Adrenal gland (tissue), 12 donors: ENCODE measurements around the gene TSC22D4. TPM values are rescaled to one million over a fixed set of nuclear protein-coding genes. Genes with fewer than 3 reads are reported as not detected.
A peak's percentile ranks its signal among the peaks of the same experiment; 100 is the strongest.

Source experiments
- DNase-seq, 7 donors: peaks; one replicate each; pipeline ENCODE4 v3.0.0-alpha.2; 2019 to 2020
- H3K27ac ChIP-seq, 5 donors: fragments of 200-600 bp; sonication (generic) in 4 of 5; 1 replicate in 3 of 5; 2 replicates in 2 of 5; pipeline versions ENCODE4 v1.5.1 to v1.8.0; 2016 to 2020; ENCODE audit warnings: mild to moderate bottlenecking in 1 of 5
- H3K27me3 ChIP-seq: fragments of 200-600 bp; 2 replicates; pipeline ENCODE4 v1.8.0; 2021
- H3K36me3 ChIP-seq, 2 donors: fragments of 200-600 bp; replicated peaks in 1 of 2; 1 replicate in 1 of 2; 2 replicates in 1 of 2; pipeline versions ENCODE4 v1.5.1 to v1.8.0; 2018 to 2022
- H3K4me1 ChIP-seq, 2 donors: fragments of 200-600 bp; replicated peaks in 1 of 2; 1 replicate in 1 of 2; 2 replicates in 1 of 2; pipeline versions ENCODE4 v1.5.1 to v1.8.0; 2018 to 2021
- H3K4me3 ChIP-seq, 4 donors: fragments of 200-600 bp; sonication (generic) in 3 of 4; one replicate each; pipeline ENCODE4 v1.5.1; 2016 to 2018
- H3K9me3 ChIP-seq, 3 donors: fragments of 200-600 bp; sonication (generic) in 1 of 3; replicated peaks in 1 of 3; 1 replicate in 2 of 3; 2 replicates in 1 of 3; pipeline versions ENCODE4 v1.5.1 to v1.8.0; 2016 to 2021
- POLR2A ChIP-seq, 2 donors: fragments of 450-650 bp; IDR thresholded peaks; one replicate each; pipeline ENCODE4 v1.6.1; 2017; ENCODE audit warnings: antibody characterized with exemption in 2 of 2, mild to moderate bottlenecking in 2 of 2, moderate library complexity in 1 of 2
- WGBS, 4 donors: extraction: QIAGEN DNeasy Blood & Tissue Kit in 2 of 4; methylation state at CpG; one replicate each; pipeline versions ENCODE4 v1.1.5 to v1.1.7; 2013 to 2017; 5-methylcytosine and 5-hydroxymethylcytosine counted together
- intact Hi-C, 2 donors: fragments of 100-400 bp; cut with DNase I; formaldehyde crosslinking; loops; one replicate each; pipeline versions ENCODE4 v1.14.1 to v1.15.0; 2022 to 2023
- polyA plus RNA-seq, 3 donors: library from polyadenylated mRNA; stranded (reverse); fragments of 200-250 nt in 2 of 3; fragments of 350-450 nt in 1 of 3; fragmentation: Illumina TruSeq in 1 of 3; extraction: RNeasy Lipid Tissue Mini Kit (QIAGEN cat#74804) in 1 of 3; gene quantifications; one replicate each; pipeline ENCODE4 v1.2.3, GENCODE V29; 2013 to 2014
- total RNA-seq, 9 donors: library from RNA; depleted of rRNA in 4 of 9; stranded (reverse); fragments of >200 nt in 4 of 9; fragments of 120-200 nt in 1 of 9; fragmentation: NEBNext Ultra II Directional in 1 of 9; extraction: Animal tissue kit (Norgen Biotek cat#: 25700) in 1 of 9; gene quantifications; one replicate each; pipeline versions ENCODE4 v1.1.0 to v1.2.4, GENCODE V29; 2013 to 2023
- TF ChIP-seq, protein P1 (sequence below), 6 experiments: fragments of 450-650 bp in 4 of 6; fragments of 200-600 bp in 2 of 6; sonication (generic) in 1 of 6; IDR thresholded peaks; 1 replicate in 5 of 6; 2 replicates in 1 of 6; pipeline versions ENCODE4 v1.5.1 to v1.8.0; 2016 to 2021; ENCODE audit warnings: antibody characterized with exemption in 6 of 6, mild to moderate bottlenecking in 2 of 6, moderate library complexity in 1 of 6
- donor health status: healthy with polysubstance abuse.
- donor health status: Bipolar disorder and iron deficiency.
- donor health status: DM: yes; HTN: yes; CAD: no.
- donor health status: DM: no; HTN: no; CAD: no.
- donor health status: DM: no; HTN: no; CAD: no.
- donor health status: DM: yes; HTN: yes; CAD: no.

The TSC22D4 gene
- total and polyA plus RNA-seq, 12 donors = 11.2 to 96.1 (median 60.7) TPM

GRCh38 chr7:100486753-100487446 is 7.9 kb upstream of the TSC22D4 start:
- 85 to 89% (median 86%) methylated on average over 14 to 30 of the region's 30 CpGs for WGBS, 4 donors
- Histone ChIP-seq H3K27ac (no peak overlapping the region), H3K4me1 (peaks cover 9 to 19% of the 10 kb centered on the region in 2 donors), H3K36me3 (no peaks in the 10 kb centered on the region), H3K4me3 (no peak overlapping the region), H3K9me3 (no peaks in the 10 kb centered on the region), H3K27me3 (no peaks in the 10 kb centered on the region)
- intact Hi-C loops = no loop called here
- no peak for DNase-seq
- TF ChIP-seq, protein P1, sequence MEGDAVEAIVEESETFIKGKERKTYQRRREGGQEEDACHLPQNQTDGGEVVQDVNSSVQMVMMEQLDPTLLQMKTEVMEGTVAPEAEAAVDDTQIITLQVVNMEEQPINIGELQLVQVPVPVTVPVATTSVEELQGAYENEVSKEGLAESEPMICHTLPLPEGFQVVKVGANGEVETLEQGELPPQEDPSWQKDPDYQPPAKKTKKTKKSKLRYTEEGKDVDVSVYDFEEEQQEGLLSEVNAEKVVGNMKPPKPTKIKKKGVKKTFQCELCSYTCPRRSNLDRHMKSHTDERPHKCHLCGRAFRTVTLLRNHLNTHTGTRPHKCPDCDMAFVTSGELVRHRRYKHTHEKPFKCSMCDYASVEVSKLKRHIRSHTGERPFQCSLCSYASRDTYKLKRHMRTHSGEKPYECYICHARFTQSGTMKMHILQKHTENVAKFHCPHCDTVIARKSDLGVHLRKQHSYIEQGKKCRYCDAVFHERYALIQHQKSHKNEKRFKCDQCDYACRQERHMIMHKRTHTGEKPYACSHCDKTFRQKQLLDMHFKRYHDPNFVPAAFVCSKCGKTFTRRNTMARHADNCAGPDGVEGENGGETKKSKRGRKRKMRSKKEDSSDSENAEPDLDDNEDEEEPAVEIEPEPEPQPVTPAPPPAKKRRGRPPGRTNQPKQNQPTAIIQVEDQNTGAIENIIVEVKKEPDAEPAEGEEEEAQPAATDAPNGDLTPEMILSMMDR (IDR thresholded peaks at IDR 0.05) = no peak
- TF ChIP-seq POLR2A (IDR thresholded peaks at IDR 0.05) = no peak

DNA sequence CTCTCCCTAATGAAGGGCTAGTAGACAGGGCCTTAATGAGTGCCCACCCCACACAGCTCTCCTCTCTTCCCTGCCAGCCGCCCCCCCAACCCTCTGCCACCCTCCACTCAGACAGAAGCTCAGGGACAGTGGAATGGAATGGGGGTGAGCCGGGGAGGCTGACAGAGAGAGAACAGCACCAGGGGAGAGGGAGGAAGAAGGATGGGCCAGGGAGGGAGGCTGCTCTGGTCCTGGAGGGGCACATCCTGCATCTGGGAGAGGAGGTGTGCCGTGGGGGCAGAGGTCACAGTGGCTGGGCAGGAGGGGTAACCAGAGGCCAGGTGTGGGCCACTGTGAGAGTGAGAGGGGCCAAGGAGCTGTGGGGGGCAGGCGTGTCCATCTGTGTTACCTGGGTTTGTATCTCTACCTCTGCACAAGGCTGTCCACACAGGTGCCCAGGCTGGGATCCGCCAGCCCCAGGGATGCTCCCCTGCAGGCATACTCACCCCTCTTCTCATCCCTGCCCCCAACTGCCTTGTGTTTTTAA is 7.2 kb upstream of the TSC22D4 start:
- no peak overlapping the region for H3K4me3 ChIP-seq
- no peaks in the 10 kb centered on the region for H3K27me3 ChIP-seq
- H3K36me3 ChIP-seq = no peaks in the 10 kb centered on the region
- intact Hi-C loops = no loop called here
- peaks cover 9 to 19% of the 10 kb centered on the region in 2 donors for H3K4me1 ChIP-seq
- TF ChIP-seq POLR2A (IDR thresholded peaks at IDR 0.05) = no peak
- whole genome bisulfite sequencing, 4 donors = 86 to 95% (median 94%) methylated on average over 5 of the region's 5 CpGs
- H3K9me3 ChIP-seq = no peaks in the 10 kb centered on the region
- peak overlapping the region in 1 of 5 donors; percentile 40 for H3K27ac ChIP-seq
- DNase-seq = no peak

GRCh38 chr7:100485471-100485876 is 6.5 kb upstream of the TSC22D4 start:
- 34 to 67% (median 38%) methylated on average over 1 to 4 of the region's 4 CpGs; no CpG with 5 or more reads in 1 of the 4 donors for WGBS, 4 donors
- Histone ChIP-seq H3K27me3 (no peaks in the 10 kb centered on the region), H3K4me3 (no peak overlapping the region), H3K36me3 (no peaks in the 10 kb centered on the region), H3K4me1 (peaks cover 9 to 19% of the 10 kb centered on the region in 2 donors), H3K27ac (peak overlapping the region in 2 of 5 donors; percentile 40 to 66), H3K9me3 (no peaks in the 10 kb centered on the region)
- TF ChIP-seq, protein P1 (IDR thresholded peaks at IDR 0.05) = no peak
- peak in 3 of 7 donors; percentile 36 to 63 (median 47) for DNase-seq
- intact Hi-C loops = no loop called here

DNA sequence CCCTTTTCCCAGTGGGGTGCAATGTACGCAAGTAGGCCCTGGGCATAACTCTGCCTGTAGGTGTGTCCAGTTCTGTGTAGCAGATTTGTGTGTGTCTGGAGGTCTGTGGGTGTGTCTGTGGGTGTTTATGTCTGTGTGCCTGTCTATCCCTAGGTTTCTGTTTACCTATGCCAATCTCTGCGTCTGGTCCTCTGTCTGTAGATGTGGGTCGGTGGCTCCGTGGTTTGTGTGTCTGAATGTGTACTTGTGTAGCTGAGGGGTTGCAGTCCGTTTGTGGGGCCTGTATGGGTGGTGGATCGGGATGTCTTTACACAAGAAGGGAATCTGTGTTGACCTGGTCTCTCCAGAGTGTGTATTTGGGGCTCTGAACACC is 5.6 kb upstream of the TSC22D4 start:
- TF ChIP-seq, protein P1 (IDR thresholded peaks at IDR 0.05) = no peak
- TF ChIP-seq POLR2A (IDR thresholded peaks at IDR 0.05) = no peak
- no peak for DNase-seq
- Histone ChIP-seq H3K4me1 (peaks cover 9 to 21% of the 10 kb centered on the region in 2 donors), H3K9me3 (no peaks in the 10 kb centered on the region), H3K27ac (peak overlapping the region in 1 of 5 donors; percentile 66), H3K36me3 (no peaks in the 10 kb centered on the region), H3K4me3 (peak overlapping the region in 1 of 4 donors; percentile 91), H3K27me3 (no peaks in the 10 kb centered on the region)
- intact Hi-C loops = no loop called here
- 80 to 90% (median 88%) methylated on average over 5 to 6 of the region's 6 CpGs for WGBS, 4 donors
